ENCODE results near the gene MTCP1.

The MTCP1 gene

GRCh38 chrX:155070975-155071693 is at the start of gene MTCP1, which contains the start of the genes BRCC3 and CMC4:
Gene MTCP1 (minus strand): TSS chrX:155071136. CDS start chrX:155066010, 5,126 bp downstream.
Gene BRCC3 (plus strand): TSS chrX:155071508. CDS start chrX:155071528, 20 bp downstream.
Gene CMC4 (minus strand): TSS chrX:155071136. CDS start chrX:155064023, 7,113 bp downstream.
- in situ Hi-C loops (cut with HindIII; ENCODE audit: low pct_ligation_motif_present, low pct_unique_long_range_greater_than_20kb, low sequenced_read_pairs), result no loop called here
- peak; percentile 74 for DNase-seq

GRCh38 chrX:155115174-155115819 is 44.4 kb upstream of the MTCP1 start:
- no peak for DNase-seq
- in situ Hi-C loops (cut with HindIII; ENCODE audit: low pct_ligation_motif_present, low pct_unique_long_range_greater_than_20kb, low sequenced_read_pairs), result no loop called here

- DNase-seq, result no peak
- in situ Hi-C loops (cut with HindIII; ENCODE audit: low pct_ligation_motif_present, low pct_unique_long_range_greater_than_20kb, low sequenced_read_pairs), result no loop called here
Observed at GRCh38 chrX:155113097-155113496, 42.2 kb upstream of the MTCP1 start.

GRCh38 chrX:155112171-155112570 is 41.2 kb upstream of the MTCP1 start:
- in situ Hi-C loops (cut with HindIII; ENCODE audit: low pct_ligation_motif_present, low pct_unique_long_range_greater_than_20kb, low sequenced_read_pairs), result no loop called here
- DNase-seq, result no peak

- DNase-seq, result no peak
- in situ Hi-C loops (cut with HindIII; ENCODE audit: low pct_ligation_motif_present, low pct_unique_long_range_greater_than_20kb, low sequenced_read_pairs), result no loop called here
Observed at GRCh38 chrX:155108427-155108826, 37.5 kb upstream of the MTCP1 start.

- in situ Hi-C loops (cut with HindIII; ENCODE audit: low pct_ligation_motif_present, low pct_unique_long_range_greater_than_20kb, low sequenced_read_pairs), result no loop called here
- DNase-seq, result no peak
Observed at GRCh38 chrX:155105919-155106318, 35.0 kb upstream of the MTCP1 start.

GRCh38 chrX:155094468-155095061 is 23.6 kb upstream of the MTCP1 start:
- in situ Hi-C loops (cut with HindIII; ENCODE audit: low pct_ligation_motif_present, low pct_unique_long_range_greater_than_20kb, low sequenced_read_pairs), result no loop called here
- peak; percentile 24 for DNase-seq

- in situ Hi-C loops (cut with HindIII; ENCODE audit: low pct_ligation_motif_present, low pct_unique_long_range_greater_than_20kb, low sequenced_read_pairs), result no loop called here
- no peak for DNase-seq
Observed at GRCh38 chrX:155086961-155087735, 16.2 kb upstream of the MTCP1 start.

GRCh38 chrX:155086202-155086840 is 15.4 kb upstream of the MTCP1 start:
- in situ Hi-C loops (cut with HindIII; ENCODE audit: low pct_ligation_motif_present, low pct_unique_long_range_greater_than_20kb, low sequenced_read_pairs), result no loop called here
- DNase-seq, result peak; percentile 34

GRCh38 chrX:155071694-155072280 is 851 bp upstream of the MTCP1 start:
- in situ Hi-C loops (cut with HindIII; ENCODE audit: low pct_ligation_motif_present, low pct_unique_long_range_greater_than_20kb, low sequenced_read_pairs), result no loop called here
- DNase-seq, result no peak

- no peak for DNase-seq
- in situ Hi-C loops (cut with HindIII; ENCODE audit: low pct_ligation_motif_present, low pct_unique_long_range_greater_than_20kb, low sequenced_read_pairs), result no loop called here
Observed at GRCh38 chrX:155070663-155070974, 317 bp downstream of the MTCP1 start.

- in situ Hi-C loops (cut with HindIII; ENCODE audit: low pct_ligation_motif_present, low pct_unique_long_range_greater_than_20kb, low sequenced_read_pairs), result no loop called here
- no peak for DNase-seq
Observed at GRCh38 chrX:155070038-155070437, 898 bp downstream of the MTCP1 start.

- in situ Hi-C loops (cut with HindIII; ENCODE audit: low pct_ligation_motif_present, low pct_unique_long_range_greater_than_20kb, low sequenced_read_pairs), result no loop called here
- no peak for DNase-seq
Observed at GRCh38 chrX:155069414-155069813, 1.5 kb downstream of the MTCP1 start.

GRCh38 chrX:155068165-155068564 is 2.8 kb downstream of the MTCP1 start:
- DNase-seq, result peak; percentile 62
- in situ Hi-C loops (cut with HindIII; ENCODE audit: low pct_ligation_motif_present, low pct_unique_long_range_greater_than_20kb, low sequenced_read_pairs), result no loop called here

GRCh38 chrX:155065035-155065734 is 5.8 kb downstream of the MTCP1 start:
- DNase-seq, result peak; percentile 33
- in situ Hi-C loops (cut with HindIII; ENCODE audit: low pct_ligation_motif_present, low pct_unique_long_range_greater_than_20kb, low sequenced_read_pairs), result no loop called here

GRCh38 chrX:155061760-155062159 is 9.2 kb downstream of the MTCP1 start:
- in situ Hi-C loops (cut with HindIII; ENCODE audit: low pct_ligation_motif_present, low pct_unique_long_range_greater_than_20kb, low sequenced_read_pairs), result no loop called here
- no peak for DNase-seq

GRCh38 chrX:155056877-155057792 is 13.8 kb downstream of the MTCP1 start:
- peak; percentile 57 for DNase-seq
- in situ Hi-C loops (cut with HindIII; ENCODE audit: low pct_ligation_motif_present, low pct_unique_long_range_greater_than_20kb, low sequenced_read_pairs), result no loop called here

Measured in ACHN (cell line).